Stimulated activated CD4-positive, alpha-beta T cell treated with anti-CD3 and anti-CD28 coated beads, Interleukin-4, amount 100 ng/mL, for 4 hours (primary cell): Measurements from ENCODE around the gene CYP4F3.
"Not testable (repeated sequence)": the region's sequence is repeated elsewhere in the genome, so short reads cannot be mapped to it uniquely, and the experiment has no call there.

Source experiments
- DNase-seq, 2 experiments: peaks; one replicate each; pipeline ENCODE4 v3.0.0-alpha.2; 2020

Gene CYP4F3

GRCh38 chr19:15671237-15671821, 30.6 kb downstream of the CYP4F3 start:
- no peak for DNase-seq

- DNase-seq = no peak
Observed at GRCh38 chr19:15671891-15672579, 31.3 kb downstream of the CYP4F3 start.

GRCh38 chr19:15672580-15673175, 32.0 kb downstream of the CYP4F3 start, which contains the start of gene CYP4F12:
Gene CYP4F12 (plus strand): TSS chr19:15673087. CDS start chr19:15673530, 443 bp downstream.
- peak in 1 of 2 experiments; percentile 12 for DNase-seq

GRCh38 chr19:15673176-15673654, 32.5 kb downstream of the CYP4F3 start:
- DNase-seq = no peak

GRCh38 chr19:15675560-15675959, 34.9 kb downstream of the CYP4F3 start:
- no peak for DNase-seq

- DNase-seq = no peak
Observed at GRCh38 chr19:15679089-15679488, 38.4 kb downstream of the CYP4F3 start.

- not testable (repeated sequence) for DNase-seq
Observed at GRCh38 chr19:15679865-15680264, 39.2 kb downstream of the CYP4F3 start.

- no peak for DNase-seq
Observed at GRCh38 chr19:15680478-15681322, 40.0 kb downstream of the CYP4F3 start.

- no peak for DNase-seq
Observed at GRCh38 chr19:15683411-15683810, 42.7 kb downstream of the CYP4F3 start.

GRCh38 chr19:15684828-15685227, 44.1 kb downstream of the CYP4F3 start:
- DNase-seq = no peak

- DNase-seq = no peak
Observed at GRCh38 chr19:15696654-15697194, 56.0 kb downstream of the CYP4F3 start.

GRCh38 chr19:15701757-15702533, 61.2 kb downstream of the CYP4F3 start:
- DNase-seq = no peak

- no peak for DNase-seq
Observed at GRCh38 chr19:15702534-15702930, 61.8 kb downstream of the CYP4F3 start.
